Stimulated activated CD4-positive, alpha-beta T cell treated with anti-CD3 and anti-CD28 coated beads, Interleukin-4, amount 100 ng/mL, for 1 hour (primary cell): ENCODE measurements around the gene IL4.

ENCODE experiments used
- DNase-seq: peaks from one replicate; pipeline ENCODE4 v3.0.0-alpha.2; 2020

IL4 gene

DNA sequence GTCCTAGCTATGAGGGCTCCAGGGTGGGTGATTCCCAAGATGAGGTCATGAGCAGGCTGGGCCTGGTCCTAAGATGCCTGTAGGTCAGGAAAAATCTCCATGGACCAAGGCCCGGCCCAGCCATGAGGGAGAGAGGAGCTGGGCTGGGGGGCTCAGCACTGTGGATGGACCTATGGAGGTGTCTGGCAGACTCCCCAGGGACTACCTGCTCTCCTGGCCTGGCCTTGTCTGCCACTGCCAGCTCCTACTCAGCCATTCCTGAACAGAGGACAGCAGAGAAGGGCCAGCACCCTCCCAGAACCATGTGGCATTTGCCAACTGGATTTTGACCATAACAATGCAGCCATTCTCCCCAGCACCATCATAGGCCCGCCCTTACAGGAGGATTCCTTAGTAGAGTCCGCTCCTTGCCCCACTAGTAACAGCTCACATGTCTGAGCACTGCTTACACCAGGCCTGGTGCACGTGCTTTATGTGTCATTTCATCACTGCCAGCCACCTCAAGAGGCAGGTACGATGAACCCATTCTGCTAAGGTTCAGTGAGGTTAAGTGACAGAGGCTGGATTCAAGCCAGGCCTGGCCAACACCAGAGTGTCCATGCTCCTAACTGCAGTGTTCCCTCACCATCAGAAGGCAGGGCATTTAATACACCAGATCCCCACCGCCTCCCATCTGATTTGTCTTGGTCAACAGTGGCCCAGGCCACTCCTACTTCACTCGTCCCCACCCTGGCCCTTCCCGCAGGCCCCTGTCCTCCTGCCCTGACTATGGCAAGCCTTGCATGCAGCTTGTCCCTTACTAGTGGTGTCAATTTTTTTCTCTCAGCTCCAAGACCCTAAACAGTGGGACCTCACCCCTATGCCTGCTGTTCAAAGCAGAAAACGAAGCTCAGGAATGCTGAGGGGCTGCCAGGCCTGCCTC is 15.1 kb upstream of the IL4 start:
- DNase-seq, result no peak

DNA sequence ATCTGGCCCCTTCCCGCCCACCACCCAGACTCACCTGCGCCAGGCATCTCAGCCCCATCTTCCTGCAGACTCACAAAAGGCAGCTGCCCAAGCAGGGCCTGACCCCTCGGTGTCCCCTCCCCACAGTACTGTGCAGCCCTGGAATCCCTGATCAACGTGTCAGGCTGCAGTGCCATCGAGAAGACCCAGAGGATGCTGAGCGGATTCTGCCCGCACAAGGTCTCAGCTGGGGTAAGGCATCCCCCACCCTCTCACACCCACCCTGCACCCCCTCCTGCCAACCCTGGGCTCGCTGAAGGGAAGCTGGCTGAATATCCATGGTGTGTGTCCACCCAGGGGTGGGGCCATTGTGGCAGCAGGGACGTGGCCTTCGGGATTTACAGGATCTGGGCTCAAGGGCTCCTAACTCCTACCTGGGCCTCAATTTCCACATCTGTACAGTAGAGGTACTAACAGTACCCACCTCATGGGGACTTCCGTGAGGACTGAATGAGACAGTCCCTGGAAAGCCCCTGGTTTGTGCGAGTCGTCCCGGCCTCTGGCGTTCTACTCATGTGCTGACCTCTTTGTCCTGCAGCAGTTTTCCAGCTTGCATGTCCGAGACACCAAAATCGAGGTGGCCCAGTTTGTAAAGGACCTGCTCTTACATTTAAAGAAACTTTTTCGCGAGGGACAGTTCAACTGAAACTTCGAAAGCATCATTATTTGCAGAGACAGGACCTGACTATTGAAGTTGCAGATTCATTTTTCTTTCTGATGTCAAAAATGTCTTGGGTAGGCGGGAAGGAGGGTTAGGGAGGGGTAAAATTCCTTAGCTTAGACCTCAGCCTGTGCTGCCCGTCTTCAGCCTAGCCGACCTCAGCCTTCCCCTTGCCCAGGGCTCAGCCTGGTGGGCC is 13.9 kb upstream of the IL4 start:
- no peak for DNase-seq

- DNase-seq, result no peak
Measured at GRCh38 chr5:132661231-132662003, 12.4 kb upstream of the IL4 start.

GRCh38 chr5:132662004-132662401 is 11.8 kb upstream of the IL4 start:
- DNase-seq, result no peak

GRCh38 chr5:132662925-132663770 is 10.6 kb upstream of the IL4 start:
- peak; percentile 21 for DNase-seq

GRCh38 chr5:132663771-132664695 is 9.8 kb upstream of the IL4 start:
- DNase-seq, result no peak

DNA sequence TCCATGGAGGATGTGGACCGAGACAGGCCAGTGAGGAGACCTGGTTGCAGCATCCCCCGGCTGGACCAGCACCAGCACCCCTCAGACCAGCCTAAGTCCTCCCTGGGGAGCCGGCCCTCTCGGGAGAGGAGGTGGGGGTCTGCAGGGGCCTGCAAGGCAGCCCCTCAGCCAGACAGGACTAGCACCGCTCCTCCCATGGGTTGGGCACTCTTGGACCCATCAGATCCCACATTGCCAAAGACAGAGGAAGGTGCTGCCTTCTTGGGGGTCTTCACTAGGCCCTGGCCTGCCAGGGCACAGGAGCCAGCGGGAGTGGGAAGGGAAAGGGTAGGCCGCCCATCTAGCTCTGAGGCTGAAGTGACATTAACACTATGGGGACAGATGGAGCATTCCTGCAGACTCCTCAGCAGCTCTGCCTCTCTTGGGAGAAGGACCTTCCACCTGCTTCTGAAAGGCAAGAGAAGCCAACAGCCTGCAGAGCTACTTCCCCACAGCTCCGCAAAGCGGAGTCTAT is 9.0 kb upstream of the IL4 start:
- DNase-seq, result no peak

GRCh38 chr5:132665574-132666080 is 8.2 kb upstream of the IL4 start:
- no peak for DNase-seq

- no peak for DNase-seq
Measured at GRCh38 chr5:132666310-132667123, 7.3 kb upstream of the IL4 start.

DNA sequence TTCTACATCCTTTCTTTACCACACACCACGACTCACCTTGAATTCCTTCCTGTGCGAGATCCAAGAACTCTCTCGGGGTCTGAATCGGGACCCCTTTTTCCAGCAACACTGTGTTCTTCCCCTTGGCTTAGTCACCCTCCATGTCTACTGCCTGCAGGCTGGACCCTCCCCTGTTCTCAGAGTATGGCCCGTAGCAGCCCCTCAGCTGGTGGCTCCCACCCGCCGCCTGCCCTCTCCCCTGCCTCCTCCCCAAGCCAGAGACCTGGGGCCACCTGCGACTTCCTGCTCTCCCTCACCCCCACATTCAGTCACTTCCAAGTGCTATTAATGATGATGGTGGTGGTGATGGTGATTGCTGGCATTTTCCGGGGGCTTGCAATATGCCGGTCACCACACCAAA is 6.5 kb upstream of the IL4 start:
- DNase-seq, result no peak

DNA sequence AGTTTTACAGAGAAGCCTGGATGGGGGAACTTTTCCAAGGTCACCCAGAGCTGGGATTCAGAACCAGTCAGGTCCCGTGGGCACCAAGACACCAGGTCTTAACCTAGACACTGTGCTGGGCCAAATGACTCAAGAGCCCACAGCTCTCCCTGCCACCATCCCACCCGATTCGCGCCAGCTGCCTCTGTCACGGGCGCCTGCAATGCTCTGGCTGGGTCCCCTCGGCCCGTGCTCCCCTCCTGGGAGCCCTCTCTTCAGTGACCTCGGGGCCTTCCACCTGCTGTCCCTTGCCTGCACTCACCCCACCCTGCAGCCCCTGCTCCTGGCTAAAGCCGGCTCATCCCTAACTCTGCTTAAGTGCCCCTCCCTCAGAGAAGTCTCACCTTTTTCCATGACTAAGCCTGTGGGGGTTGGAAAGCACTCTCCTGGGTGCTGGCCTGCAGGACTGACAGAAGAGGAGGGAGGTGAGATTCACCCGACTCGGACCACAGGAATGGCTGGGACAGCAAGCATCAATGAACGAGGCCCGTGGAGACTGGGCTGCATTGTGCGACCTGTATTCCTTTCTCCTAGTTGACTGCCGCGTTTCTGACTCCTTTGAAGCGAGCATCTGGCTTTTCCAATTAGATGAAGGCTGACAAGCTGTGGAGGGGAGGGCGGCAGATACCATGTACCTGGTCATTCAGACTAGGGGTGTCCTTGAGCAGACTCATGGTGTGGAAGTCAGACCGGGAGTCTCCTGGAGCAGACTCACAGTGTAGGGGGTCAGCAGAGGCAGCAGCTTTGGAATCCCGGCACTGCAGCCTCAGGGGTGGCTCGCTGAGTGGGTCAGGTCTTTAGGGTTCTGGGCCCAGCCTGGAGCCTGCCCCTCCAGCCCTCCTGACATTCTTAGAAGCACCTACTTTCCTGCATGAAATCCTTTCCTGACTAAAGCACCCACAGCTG is 5.8 kb upstream of the IL4 start:
- DNase-seq, result no peak

GRCh38 chr5:132668706-132669454 is 4.9 kb upstream of the IL4 start:
- no peak for DNase-seq

DNA sequence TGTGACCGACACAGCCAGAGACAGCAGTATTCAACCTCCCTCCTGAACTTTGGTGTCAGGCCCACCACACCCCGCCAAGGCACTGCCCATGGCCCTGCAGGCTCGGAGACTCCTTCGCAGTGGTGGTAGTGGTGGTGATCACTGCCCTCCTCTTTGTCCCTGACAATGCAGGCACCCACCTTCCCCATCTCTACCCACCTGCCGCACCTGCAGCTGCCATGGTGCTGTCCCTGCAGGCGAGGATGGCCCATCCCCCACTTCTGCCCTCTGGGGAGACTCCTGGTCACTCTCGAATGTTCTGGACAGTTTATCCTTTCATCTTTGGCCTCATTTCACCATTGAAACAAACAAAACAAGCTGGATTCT is 4.4 kb upstream of the IL4 start:
- no peak for DNase-seq

DNA sequence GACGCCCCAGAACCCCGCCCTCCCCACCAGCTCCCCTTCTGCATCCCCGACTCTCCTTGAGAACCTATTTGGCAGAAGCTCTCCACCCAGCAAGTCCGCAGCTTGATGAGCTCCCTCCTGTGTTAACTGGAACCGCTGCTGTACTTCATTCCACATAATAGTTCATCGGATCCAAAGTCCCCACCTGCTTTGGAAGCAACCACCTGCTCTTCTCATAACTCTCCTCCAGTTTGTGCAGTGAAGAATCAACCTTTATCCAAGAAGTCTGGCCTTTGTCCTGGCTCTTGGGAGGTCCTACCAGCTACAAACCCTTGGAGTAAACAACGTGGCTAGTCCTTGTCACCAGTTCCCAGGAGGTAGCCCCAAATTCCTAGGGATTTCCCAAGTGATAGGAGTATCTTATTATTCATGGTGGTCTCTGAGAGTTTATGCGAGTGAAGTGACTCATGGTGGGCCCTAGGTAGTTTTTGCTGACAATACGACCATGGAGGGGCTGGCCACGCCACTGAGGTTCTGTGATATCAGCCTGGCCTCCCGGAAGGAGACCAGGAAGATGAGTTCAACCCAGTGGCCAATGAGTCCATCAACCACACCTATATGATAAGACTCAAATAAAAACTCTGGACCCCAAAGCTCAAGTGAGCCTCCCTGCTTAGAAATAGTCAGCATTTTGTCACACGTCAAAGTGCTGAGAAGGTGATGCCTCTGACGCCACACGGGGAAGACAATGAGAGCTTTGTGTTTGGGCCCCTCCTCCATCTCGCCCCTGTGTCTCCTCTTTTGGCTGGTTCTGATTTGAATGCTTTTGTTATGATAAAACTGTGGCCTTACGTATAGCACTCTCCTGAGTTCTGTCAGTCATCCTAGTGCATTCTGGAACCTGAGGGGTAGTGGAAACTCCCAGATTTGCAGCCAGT is 3.6 kb upstream of the IL4 start:
- DNase-seq, result no peak

DNA sequence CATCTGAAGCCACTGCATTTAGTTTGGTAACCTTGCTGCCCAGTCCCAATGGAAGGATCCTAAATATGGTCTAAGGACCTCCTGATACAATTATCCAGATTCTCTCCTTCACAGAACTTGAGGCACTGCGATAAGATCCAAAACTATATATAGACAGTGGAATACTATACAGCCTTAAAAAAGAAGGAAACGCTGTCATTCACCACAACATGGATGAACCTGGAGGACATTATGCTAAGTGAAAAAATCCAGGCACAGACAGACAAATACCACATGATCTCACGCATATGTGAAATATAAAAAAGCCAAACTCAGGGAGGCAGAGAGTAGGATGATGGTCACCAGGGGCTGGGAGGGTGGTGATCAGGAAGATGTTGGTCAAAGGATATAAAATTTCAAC is 2.8 kb upstream of the IL4 start:
- DNase-seq, result no peak

DNA sequence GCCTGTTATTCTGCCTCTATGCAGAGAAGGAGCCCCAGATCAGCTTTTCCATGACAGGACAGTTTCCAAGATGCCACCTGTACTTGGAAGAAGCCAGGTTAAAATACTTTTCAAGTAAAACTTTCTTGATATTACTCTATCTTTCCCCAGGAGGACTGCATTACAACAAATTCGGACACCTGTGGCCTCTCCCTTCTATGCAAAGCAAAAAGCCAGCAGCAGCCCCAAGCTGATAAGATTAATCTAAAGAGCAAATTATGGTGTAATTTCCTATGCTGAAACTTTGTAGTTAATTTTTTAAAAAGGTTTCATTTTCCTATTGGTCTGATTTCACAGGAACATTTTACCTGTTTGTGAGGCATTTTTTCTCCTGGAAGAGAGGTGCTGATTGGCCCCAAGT is 301 bp upstream of the IL4 start:
- DNase-seq, result no peak
